HEK293T (cell line): ENCODE results near the gene TAPBPL.

Source experiments
- CTCF ChIA-PET: fragments of 350-600 bp; formaldehyde crosslinking; extraction: SDS; loops from one replicate; lab custom pipeline; 2021; ENCODE audit warnings: antibody characterized with exemption, inconsistent platforms; lab: Yijun Ruan, JAX
- POLR2A ChIA-PET: fragments of 350-600 bp; formaldehyde crosslinking; extraction: SDS; loops from one replicate; lab custom pipeline; 2020; ENCODE audit warnings: antibody characterized with exemption, inconsistent platforms; lab: Yijun Ruan, JAX
- DNase-seq: peaks from one replicate; pipeline ENCODE4 v3.0.0; 2012; ENCODE audit warnings: mixed read lengths; ENCODE audit errors: extremely low spot score
- ARNT ChIP-seq: fragments of 450-650 bp; IDR thresholded peaks from 2 replicates; pipeline ENCODE4 v1.6.1; 2017; ENCODE audit warnings: mild to moderate bottlenecking
- BHLHE40 ChIP-seq: fragments of 450-650 bp; IDR thresholded peaks from 2 replicates; pipeline ENCODE4 v1.6.1; 2016; ENCODE audit warnings: mild to moderate bottlenecking, moderate library complexity, borderline replicate concordance
- CTBP1 ChIP-seq: fragments of 450-650 bp; IDR thresholded peaks from 2 replicates; pipeline ENCODE4 v1.6.1; 2016; ENCODE audit warnings: borderline replicate concordance
- ELF4 ChIP-seq: fragments of 450-650 bp; IDR thresholded peaks from 2 replicates; pipeline ENCODE4 v1.6.1; 2017; ENCODE audit warnings: antibody characterized with exemption
- FOXA1 ChIP-seq: fragments of 450-650 bp; IDR thresholded peaks from 2 replicates; pipeline ENCODE4 v1.6.1; 2016; ENCODE audit warnings: mild to moderate bottlenecking
- FOXK2 ChIP-seq: fragments of 450-650 bp; IDR thresholded peaks from 2 replicates; pipeline ENCODE4 v1.6.1; 2016; ENCODE audit warnings: mild to moderate bottlenecking
- FOXM1 ChIP-seq: fragments of 450-650 bp; IDR thresholded peaks from 2 replicates; pipeline ENCODE4 v1.6.1; 2017; ENCODE audit warnings: mild to moderate bottlenecking, borderline replicate concordance
- HDGF ChIP-seq: fragments of 450-650 bp; IDR thresholded peaks from 2 replicates; pipeline ENCODE4 v1.6.1; 2017; ENCODE audit warnings: antibody characterized with exemption, borderline replicate concordance
- L3MBTL2 ChIP-seq: fragments of 450-650 bp; conservative IDR thresholded peaks from 2 replicates; pipeline ENCODE4 v1.6.1; 2016; ENCODE audit warnings: mild to moderate bottlenecking
- LEF1 ChIP-seq: fragments of 450-650 bp; IDR thresholded peaks from 2 replicates; pipeline ENCODE4 v1.6.1; 2017; ENCODE audit warnings: mild to moderate bottlenecking, borderline replicate concordance
- NFRKB ChIP-seq: fragments of 450-650 bp; IDR thresholded peaks from 2 replicates; pipeline ENCODE4 v1.6.1; 2016; ENCODE audit warnings: mild to moderate bottlenecking, moderate library complexity
- SP1 ChIP-seq: fragments of 450-650 bp; IDR thresholded peaks from 2 replicates; pipeline ENCODE4 v1.6.1; 2017
- SUZ12 ChIP-seq: fragments of 450-650 bp; IDR thresholded peaks from 2 replicates; pipeline ENCODE4 v1.6.1; 2016; ENCODE audit warnings: mild to moderate bottlenecking
- TARDBP ChIP-seq: fragments of 450-650 bp; IDR thresholded peaks from 2 replicates; pipeline ENCODE4 v1.6.1; 2016
- ZNF384 ChIP-seq: fragments of 450-650 bp; IDR thresholded peaks from 2 replicates; pipeline ENCODE4 v1.6.1; 2016
- TF ChIP-seq, protein P1 (sequence below): fragments of 450-650 bp; IDR thresholded peaks from 2 replicates; pipeline ENCODE4 v1.6.1; 2016

Gene TAPBPL

DNA sequence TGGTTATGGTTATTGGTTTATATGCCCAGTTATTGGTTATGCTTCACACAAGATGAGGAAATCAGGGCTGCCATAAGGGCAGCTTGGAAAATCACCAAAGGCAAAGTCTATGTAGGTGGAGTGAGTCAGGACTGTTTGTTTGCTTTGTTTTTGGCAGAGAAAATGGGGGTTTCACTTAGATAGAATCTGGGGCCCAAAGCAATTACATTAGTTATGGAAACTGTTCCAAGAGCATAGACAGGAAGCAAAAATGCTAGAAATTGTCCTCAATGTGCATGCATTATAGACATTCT is 16.4 kb downstream of the TAPBPL start:
- no peak for DNase-seq
- CTCF ChIA-PET: interaction anchor here (1.1 to 2.5 kb wide), 3 partner anchors 9 to 142 kb away, joined by 3 to 8 read pairs (median 4); no protein-coding TSS in a partner anchor
- POLR2A ChIA-PET: interaction anchor here (1.0 to 4.6 kb wide), 5 partner anchors 11 to 132 kb away, joined by 3 to 63 read pairs (median 21); partner anchors contain the start of genes GAPDH and MRPL51
- no peak for TF ChIP-seq TARDBP
- TF ChIP-seq SUZ12: no peak
- no peak for TF ChIP-seq ARNT
- TF ChIP-seq, protein P1, sequence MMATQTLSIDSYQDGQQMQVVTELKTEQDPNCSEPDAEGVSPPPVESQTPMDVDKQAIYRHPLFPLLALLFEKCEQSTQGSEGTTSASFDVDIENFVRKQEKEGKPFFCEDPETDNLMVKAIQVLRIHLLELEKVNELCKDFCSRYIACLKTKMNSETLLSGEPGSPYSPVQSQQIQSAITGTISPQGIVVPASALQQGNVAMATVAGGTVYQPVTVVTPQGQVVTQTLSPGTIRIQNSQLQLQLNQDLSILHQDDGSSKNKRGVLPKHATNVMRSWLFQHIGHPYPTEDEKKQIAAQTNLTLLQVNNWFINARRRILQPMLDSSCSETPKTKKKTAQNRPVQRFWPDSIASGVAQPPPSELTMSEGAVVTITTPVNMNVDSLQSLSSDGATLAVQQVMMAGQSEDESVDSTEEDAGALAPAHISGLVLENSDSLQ: no peak
- TF ChIP-seq CTBP1: no peak
- no peak for TF ChIP-seq FOXM1
- no peak for TF ChIP-seq FOXA1

- POLR2A ChIA-PET: interaction anchor here (0.5 to 4.6 kb wide), 11 partner anchors 12 to 190 kb away, joined by 3 to 63 read pairs (median 14); partner anchors contain the start of genes GAPDH and MRPL51
- no peak for TF ChIP-seq HDGF
- TF ChIP-seq SUZ12: no peak
- no peak for TF ChIP-seq ELF4
- CTCF ChIA-PET: interaction anchor here (1.1 to 2.5 kb wide), 4 partner anchors 10 to 143 kb away, joined by 3 to 8 read pairs (median 4); no protein-coding TSS in a partner anchor
- DNase-seq: no peak
Observed at GRCh38 chr12:6469092-6469491, 17.2 kb downstream of the TAPBPL start.

DNA sequence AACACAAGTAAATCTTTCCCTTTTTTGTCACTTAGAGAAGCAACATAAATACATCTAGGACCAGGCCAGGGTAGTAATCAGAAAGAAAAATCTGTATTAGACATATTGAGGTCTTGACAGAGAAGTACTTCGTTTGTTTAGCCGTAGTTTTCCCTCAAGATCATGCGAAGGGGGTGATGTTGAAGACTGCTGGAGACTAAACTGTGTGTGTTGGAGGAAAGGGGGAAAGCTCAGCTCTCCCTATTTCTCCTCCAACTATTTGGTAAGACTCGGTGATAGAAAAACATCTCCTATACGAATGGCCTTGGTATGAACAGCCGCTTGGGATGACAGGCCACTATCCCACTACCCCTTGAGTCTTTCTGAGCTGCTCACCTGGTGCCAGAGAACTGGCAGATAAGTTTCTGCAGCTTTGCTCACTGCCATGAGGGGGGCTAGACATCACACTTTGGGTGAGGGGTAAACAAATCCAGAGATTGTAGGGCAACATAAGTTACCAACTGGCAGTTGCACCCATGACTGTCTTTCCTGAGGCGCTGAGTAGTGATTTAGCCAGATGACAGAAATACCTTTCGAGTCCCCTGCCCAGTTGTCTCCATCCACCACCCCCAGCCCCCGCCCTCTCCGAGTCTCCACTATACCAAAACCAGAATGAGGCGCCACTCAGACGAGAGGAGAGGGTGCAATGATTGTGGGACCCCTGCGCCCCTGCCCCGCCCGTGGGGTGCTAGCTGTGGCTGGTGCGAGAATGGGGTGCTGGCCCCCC is 17.9 kb downstream of the TAPBPL start:
- no peak for DNase-seq
- TF ChIP-seq ELF4: no peak
- no peak for TF ChIP-seq FOXM1
- TF ChIP-seq LEF1: no peak
- no peak for TF ChIP-seq ZNF384
- no peak for TF ChIP-seq CTBP1
- no peak for TF ChIP-seq TARDBP
- TF ChIP-seq SUZ12: no peak
- no peak for TF ChIP-seq ARNT
- TF ChIP-seq BHLHE40: no peak
- TF ChIP-seq FOXA1: no peak
- TF ChIP-seq L3MBTL2: no peak
- TF ChIP-seq, protein P1: no peak
- TF ChIP-seq HDGF: no peak
- TF ChIP-seq NFRKB: no peak
- no peak for TF ChIP-seq FOXK2
- TF ChIP-seq SP1: no peak
- ChIA-PET POLR2A (interaction anchor here (0.7 to 4.6 kb wide), 35 partner anchors 9 to 190 kb away, joined by 3 to 63 read pairs (median 7); partner anchors contain the start of genes GAPDH, MRPL51, NOP2 and TAPBPL), CTCF (interaction anchor here (0.6 to 2.5 kb wide), 6 partner anchors 46 to 274 kb away, joined by 3 to 8 read pairs (median 4); no protein-coding TSS in a partner anchor)

- POLR2A ChIA-PET: interaction anchor here (0.5 to 4.6 kb wide), 49 partner anchors 10 to 381 kb away, joined by 3 to 63 read pairs (median 5); partner anchors contain the start of genes CDCA3, GAPDH, MLF2 and MRPL51
- CTCF ChIA-PET: interaction anchor here (0.5 to 1.4 kb wide), 8 partner anchors 14 to 1262 kb away, joined by 3 to 6 read pairs (median 3); no protein-coding TSS in a partner anchor
- TF ChIP-seq FOXM1 (no peak), SP1 (no peak), HDGF (no peak), ARNT (no peak), L3MBTL2 (peak; percentile 56), FOXA1 (no peak), ELF4 (peak; percentile 62), LEF1 (no peak)
- TF ChIP-seq, protein P1: peak; percentile 98
- DNase-seq: peak; percentile 96
Observed at GRCh38 chr12:6470375-6471163, 18.7 kb downstream of the TAPBPL start, which contains the start of gene VAMP1. Gene VAMP1 (minus strand): TSS chr12:6470677. CDS start chr12:6470531, 146 bp downstream.

DNA sequence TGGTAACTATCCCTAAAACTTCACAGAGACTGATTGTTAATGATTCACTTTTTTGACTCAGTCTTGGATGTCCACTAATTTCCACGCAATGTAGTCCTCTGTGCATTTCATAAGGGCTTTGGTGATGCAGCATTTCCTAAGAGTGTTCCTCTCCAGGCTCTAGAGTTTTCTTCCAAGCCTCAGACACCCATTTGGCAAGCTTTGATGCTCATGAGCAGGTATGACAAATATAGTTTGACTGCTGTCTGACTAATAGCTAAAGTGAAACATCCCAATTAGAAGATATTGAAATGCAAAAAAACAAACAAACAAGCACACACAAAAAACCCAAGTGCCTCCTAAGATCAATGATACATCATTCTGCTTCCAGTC is 20.1 kb downstream of the TAPBPL start:
- TF ChIP-seq ELF4: no peak
- no peak for TF ChIP-seq ARNT
- TF ChIP-seq L3MBTL2: no peak
- no peak for TF ChIP-seq SUZ12
- no peak for TF ChIP-seq FOXA1
- no peak for TF ChIP-seq TARDBP
- no peak for TF ChIP-seq FOXK2
- TF ChIP-seq LEF1: no peak
- TF ChIP-seq ZNF384: no peak
- no peak for TF ChIP-seq FOXM1
- no peak for TF ChIP-seq CTBP1
- TF ChIP-seq NFRKB: no peak
- TF ChIP-seq SP1: no peak
- TF ChIP-seq BHLHE40: no peak
- TF ChIP-seq HDGF: no peak
- TF ChIP-seq, protein P1: no peak
- DNase-seq: no peak
- POLR2A ChIA-PET: interaction anchor here (2.1 to 4.6 kb wide), 4 partner anchors 14 to 66 kb away, joined by 17 to 42 read pairs (median 30); partner anchors contain the start of gene MRPL51
- CTCF ChIA-PET: no interaction called here
